Stimulated activated CD8-positive, alpha-beta memory T cell treated with anti-CD3 and anti-CD28 coated beads, Interleukin-12 subunit alpha, Interleukin-12 subunit beta, amount 100 ng/mL, for 4 hours (primary cell): ENCODE results near the gene EXT2.
A peak's percentile ranks its signal among the peaks of the same experiment; 100 is the strongest.

Experiments
- DNase-seq: peaks from one replicate; pipeline ENCODE4 v3.0.0-alpha.2; 2020; ENCODE audit warnings: low read depth

The EXT2 gene

GRCh38 chr11:44095506-44096359, at the start of gene EXT2:
Gene EXT2 (plus strand): TSS chr11:44095678. CDS start chr11:44107713, 12,035 bp downstream.
- DNase-seq: peak; percentile 75

- no peak for DNase-seq
Observed at GRCh38 chr11:44046182-44046581, 49.3 kb upstream of the EXT2 start.

- DNase-seq: no peak
Observed at GRCh38 chr11:44047298-44047697, 48.2 kb upstream of the EXT2 start.

GRCh38 chr11:44047931-44048431, 47.5 kb upstream of the EXT2 start, which contains the start of gene ACCSL:
Gene ACCSL (plus strand): TSS chr11:44047981. CDS start chr11:44048037, 56 bp downstream.
- DNase-seq: no peak

GRCh38 chr11:44049832-44050231, 45.6 kb upstream of the EXT2 start:
- no peak for DNase-seq

GRCh38 chr11:44051171-44051570, 44.3 kb upstream of the EXT2 start:
- DNase-seq: no peak

GRCh38 chr11:44057340-44057739, 38.1 kb upstream of the EXT2 start:
- no peak for DNase-seq

GRCh38 chr11:44058275-44058674, 37.2 kb upstream of the EXT2 start:
- DNase-seq: no peak

- DNase-seq: no peak
Observed at GRCh38 chr11:44065161-44065661, 30.3 kb upstream of the EXT2 start.

GRCh38 chr11:44065841-44066731, 29.4 kb upstream of the EXT2 start, which contains the start of gene ACCS:
Gene ACCS (plus strand): TSS chr11:44066270. CDS start chr11:44067628, 1,358 bp downstream.
- peak; percentile 78 for DNase-seq

GRCh38 chr11:44066732-44067141, 28.7 kb upstream of the EXT2 start:
- DNase-seq: no peak

- DNase-seq: no peak
Observed at GRCh38 chr11:44067266-44067665, 28.2 kb upstream of the EXT2 start.

- DNase-seq: no peak
Observed at GRCh38 chr11:44068180-44068579, 27.3 kb upstream of the EXT2 start.

- no peak for DNase-seq
Observed at GRCh38 chr11:44071157-44071556, 24.3 kb upstream of the EXT2 start.

- no peak for DNase-seq
Observed at GRCh38 chr11:44072757-44073658, 22.5 kb upstream of the EXT2 start.

GRCh38 chr11:44078794-44079193, 16.7 kb upstream of the EXT2 start:
- DNase-seq: no peak

GRCh38 chr11:44079376-44079775, 16.1 kb upstream of the EXT2 start:
- DNase-seq: no peak

- no peak for DNase-seq
Observed at GRCh38 chr11:44080951-44081350, 14.5 kb upstream of the EXT2 start.

GRCh38 chr11:44082645-44083044, 12.8 kb upstream of the EXT2 start:
- no peak for DNase-seq

- no peak for DNase-seq
Observed at GRCh38 chr11:44083433-44083832, 12.0 kb upstream of the EXT2 start.

- DNase-seq: no peak
Observed at GRCh38 chr11:44083906-44084305, 11.6 kb upstream of the EXT2 start.
